ENCODE measurements around the gene ZAP70.
"Not testable (repeated sequence)": the region's sequence is repeated elsewhere in the genome, so short reads cannot be mapped to it uniquely, and the experiment has no call there.

The ZAP70 gene

DNA sequence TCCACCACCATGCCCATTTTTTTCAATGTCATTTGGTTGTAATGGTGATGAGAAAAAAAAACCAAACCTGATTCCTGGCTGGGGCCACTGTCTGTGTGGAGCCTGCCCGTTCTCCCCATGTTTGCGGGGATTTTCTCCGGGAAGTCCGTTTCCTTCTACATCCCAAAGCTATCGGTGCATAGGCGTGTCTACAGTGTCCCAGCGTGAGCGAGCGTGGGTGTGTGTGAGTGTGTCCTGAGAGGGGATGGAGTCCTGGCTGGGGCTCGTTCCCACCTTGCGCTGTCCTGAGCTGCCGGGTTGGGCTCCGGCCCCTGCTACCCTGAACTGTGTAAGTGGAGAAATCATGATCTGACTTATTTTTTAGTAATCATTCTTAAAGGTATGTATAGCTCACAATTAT is 7.3 kb upstream of the ZAP70 start:
- H3K27me3 ChIP-seq (replicated peaks): no peaks in the 10 kb centered on the region
- H3K36me3 ChIP-seq (replicated peaks): no peaks in the 10 kb centered on the region
- no peak for TF ChIP-seq CTCF (IDR thresholded peaks at IDR 0.05; ENCODE audit: low read depth, low read length, missing control alignments)
- no peak for DNase-seq
- no peak overlapping the region for H3K4me3 ChIP-seq (ENCODE audit: low read depth, low read length)
- H3K27ac ChIP-seq: no peak overlapping the region
- in situ Hi-C loops (cut with HindIII; ENCODE audit: low pct_ligation_motif_present, low sequenced_read_pairs): no loop called here

DNA sequence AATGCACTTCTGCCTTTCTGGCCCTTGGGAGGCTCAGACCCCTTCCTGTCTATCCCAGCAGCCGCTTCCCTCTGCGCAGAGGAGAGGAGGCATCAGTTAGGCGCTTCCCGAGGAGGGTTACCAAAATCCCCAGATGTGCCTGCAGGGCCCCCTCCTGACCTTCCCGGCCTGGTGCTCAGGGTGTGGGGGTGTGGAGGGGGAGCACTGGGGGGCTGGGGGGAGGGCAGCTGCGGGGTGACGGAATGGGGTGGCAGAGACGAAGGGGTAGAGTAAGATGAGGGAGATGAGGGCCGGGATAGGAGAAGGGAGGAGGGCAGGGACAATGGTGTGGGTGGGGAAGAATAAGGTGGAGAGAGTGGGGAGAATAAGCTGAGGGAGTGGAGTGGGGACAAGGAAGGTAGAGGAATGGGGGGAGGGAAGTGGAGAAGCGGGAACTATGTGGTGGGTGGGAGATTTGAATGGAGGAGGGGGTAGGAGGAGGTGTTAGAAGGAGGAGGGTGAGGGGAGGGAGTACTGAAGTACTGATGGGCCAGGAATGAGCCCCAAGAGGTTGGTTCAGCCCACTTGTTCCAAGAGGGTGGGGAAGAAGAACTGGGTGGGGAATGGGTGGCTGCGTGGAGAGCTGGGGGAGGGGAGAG is 6.5 kb upstream of the ZAP70 start:
- in situ Hi-C loops (cut with HindIII; ENCODE audit: low pct_ligation_motif_present, low sequenced_read_pairs): no loop called here
- DNase-seq: no peak
- no peak overlapping the region for H3K4me3 ChIP-seq (ENCODE audit: low read depth, low read length)
- no peak for TF ChIP-seq CTCF (IDR thresholded peaks at IDR 0.05; ENCODE audit: low read depth, low read length, missing control alignments)
- no peak overlapping the region for H3K27ac ChIP-seq
- no peaks in the 10 kb centered on the region for H3K36me3 ChIP-seq (replicated peaks)
- H3K27me3 ChIP-seq (replicated peaks): no peaks in the 10 kb centered on the region

DNA sequence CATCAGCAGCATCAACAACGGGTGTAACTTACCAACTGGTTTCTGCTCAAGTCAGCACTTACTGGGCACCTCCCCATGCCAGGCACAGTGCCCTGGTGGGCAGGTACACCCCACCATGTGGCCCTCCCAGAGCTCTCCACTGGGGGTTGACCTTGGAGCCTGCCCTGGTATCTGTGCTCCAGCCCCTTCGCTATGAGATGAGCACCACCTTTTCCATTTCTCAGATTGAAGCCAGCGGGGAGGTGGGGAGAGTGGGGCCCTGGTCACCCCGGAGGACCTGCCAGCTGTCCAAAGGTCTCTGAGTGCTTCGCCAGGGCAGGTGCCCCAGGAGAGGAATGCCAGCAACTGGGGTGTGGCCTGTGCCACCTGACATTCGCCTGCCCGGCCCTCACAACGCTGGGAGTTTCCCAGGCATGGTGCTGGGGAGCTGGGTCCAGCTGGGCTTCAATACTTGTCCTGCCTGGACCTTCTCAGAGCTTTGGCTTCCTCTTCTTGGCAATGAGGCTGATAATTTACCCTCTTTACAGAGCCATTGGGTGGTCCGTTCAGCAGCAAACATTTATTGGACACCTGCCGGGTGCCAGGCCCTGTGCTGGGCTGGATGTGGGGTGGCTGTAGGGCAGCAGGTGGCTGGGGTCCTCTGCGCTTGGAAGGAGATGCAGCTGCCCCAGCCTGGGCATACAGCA is 5.9 kb upstream of the ZAP70 start:
- in situ Hi-C loops (cut with HindIII; ENCODE audit: low pct_ligation_motif_present, low sequenced_read_pairs): no loop called here
- no peak overlapping the region for H3K4me3 ChIP-seq (ENCODE audit: low read depth, low read length)
- TF ChIP-seq CTCF (IDR thresholded peaks at IDR 0.05; ENCODE audit: low read depth, low read length, missing control alignments): no peak

GRCh38 chr2:97708048-97708380 is 5.4 kb upstream of the ZAP70 start:
- H3K27me3 ChIP-seq (replicated peaks): no peaks in the 10 kb centered on the region
- TF ChIP-seq CTCF (IDR thresholded peaks at IDR 0.05; ENCODE audit: low read depth, low read length, missing control alignments): no peak
- no peak overlapping the region for H3K4me3 ChIP-seq (ENCODE audit: low read depth, low read length)
- in situ Hi-C loops (cut with HindIII; ENCODE audit: low pct_ligation_motif_present, low sequenced_read_pairs): no loop called here
- no peaks in the 10 kb centered on the region for H3K36me3 ChIP-seq (replicated peaks)
- no peak overlapping the region for H3K27ac ChIP-seq
- no peak for DNase-seq

More for the DNA sequence above, 5.9 kb upstream of the ZAP70 start:
- DNase-seq: no peak
- Histone ChIP-seq H3K27me3 (replicated peaks) (no peaks in the 10 kb centered on the region), H3K27ac (no peak overlapping the region), H3K36me3 (replicated peaks) (no peaks in the 10 kb centered on the region)

- H3K27ac ChIP-seq: no peak overlapping the region
- TF ChIP-seq CTCF (IDR thresholded peaks at IDR 0.05; ENCODE audit: low read depth, low read length, missing control alignments): no peak
- in situ Hi-C loops (cut with HindIII; ENCODE audit: low pct_ligation_motif_present, low sequenced_read_pairs): no loop called here
- H3K27me3 ChIP-seq (replicated peaks): no peaks in the 10 kb centered on the region
- no peak overlapping the region for H3K4me3 ChIP-seq (ENCODE audit: low read depth, low read length)
- DNase-seq: no peak
- no peaks in the 10 kb centered on the region for H3K36me3 ChIP-seq (replicated peaks)
These were observed 4.8 kb upstream of the ZAP70 start for GRCh38 chr2:97708608-97709007.

DNA sequence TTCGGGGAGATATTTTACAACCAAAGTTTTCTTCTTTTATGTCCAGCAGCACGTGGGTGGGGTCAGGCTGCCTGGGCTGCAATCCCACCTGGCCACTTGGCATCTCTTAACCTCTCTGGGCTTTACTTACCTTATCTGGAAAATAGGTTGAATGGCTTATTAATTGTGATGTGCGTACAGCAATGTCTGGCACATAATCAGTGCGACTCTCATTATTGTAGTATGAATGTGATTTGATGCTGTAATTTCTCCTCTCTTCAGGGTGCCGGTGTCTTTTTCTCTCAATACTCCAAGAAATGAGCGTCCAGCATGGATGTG is 2.0 kb upstream of the ZAP70 start:
- H3K27ac ChIP-seq: no peak overlapping the region
- DNase-seq: no peak

GRCh38 chr2:97712175-97712574 is 1.2 kb upstream of the ZAP70 start:
- H3K27me3 ChIP-seq (replicated peaks); DNase-seq; H3K27ac ChIP-seq; H3K4me3 ChIP-seq (ENCODE audit: low read depth, low read length); in situ Hi-C loops (cut with HindIII; ENCODE audit: low pct_ligation_motif_present, low sequenced_read_pairs); H3K36me3 ChIP-seq (replicated peaks): not testable (repeated sequence)

More for the DNA sequence above, 2.0 kb upstream of the ZAP70 start:
- Histone ChIP-seq H3K27me3 (replicated peaks) (no peaks in the 10 kb centered on the region), H3K4me3 (ENCODE audit: low read depth, low read length) (no peak overlapping the region), H3K36me3 (replicated peaks) (no peaks in the 10 kb centered on the region)
- TF ChIP-seq CTCF (IDR thresholded peaks at IDR 0.05; ENCODE audit: low read depth, low read length, missing control alignments): no peak
- in situ Hi-C loops (cut with HindIII; ENCODE audit: low pct_ligation_motif_present, low sequenced_read_pairs): no loop called here
